PC-3 (cell line): ENCODE measurements around the gene NR5A1. TPM values are rescaled to one million over a fixed set of nuclear protein-coding genes. Genes with fewer than 3 reads are reported as not detected.

ENCODE experiments used
- ATAC-seq: fragments of 200-7000 bp; cut with Tn5 transposase; 2 replicates; pipeline ENCODE4 v1.9.1; 2020; ENCODE audit warnings: mild to moderate bottlenecking, moderate library complexity
- BruUV-seq: library from RNA; stranded (reverse); fragments of 400-500 nt; replicated peaks from 2 replicates; lab custom pipeline; 2021; lab: Mats Ljungman, UMichigan
- CTCF ChIA-PET: fragments of 300-600 bp; sonication (Branson Sonifier 250); formaldehyde crosslinking; loops from one replicate; lab custom pipeline; 2022; ENCODE audit warnings: antibody characterized with exemption; lab: Charles Lee
- POLR2A ChIA-PET: fragments of 300-600 bp; sonication (Branson Sonifier 250); formaldehyde crosslinking; loops from one replicate; lab custom pipeline; 2022; ENCODE audit warnings: antibody characterized with exemption; ENCODE audit not compliant: unreplicated experiment; lab: Charles Lee
- DNase-seq: peaks from one replicate; pipeline ENCODE4 v3.0.0-alpha.2; 2015
- H2AFZ ChIP-seq: fragments of 300-600 bp; sonication (generic); 2 replicates; pipeline ENCODE4 v1.6.0; 2016; ENCODE audit warnings: antibody characterized with exemption, low read length
- H3F3A ChIP-seq: fragments of 300-600 bp; sonication (generic); one replicate; pipeline ENCODE4 v1.6.0; 2017; ENCODE audit warnings: antibody characterized with exemption, low read length, control low read depth, mild to moderate bottlenecking; ENCODE audit not compliant: unreplicated experiment
- H3K27ac ChIP-seq: fragments of 300-600 bp; sonication (generic); 2 replicates; pipeline ENCODE4 v1.5.1; 2016; ENCODE audit warnings: mild to moderate bottlenecking, low read length
- H3K27me3 ChIP-seq: fragments of 300-600 bp; sonication (generic); 2 replicates; pipeline ENCODE4 v1.6.1; 2016; ENCODE audit warnings: low read length, mixed read lengths
- H3K36me3 ChIP-seq: fragments of 300-600 bp; sonication (generic); 2 replicates; pipeline ENCODE4 v1.6.1; 2016; ENCODE audit warnings: low read depth, mixed run types, low read length, mixed read lengths
- H3K4me1 ChIP-seq: fragments of 300-600 bp; sonication (generic); 2 replicates; pipeline ENCODE4 v1.5.1; 2016; ENCODE audit warnings: low read length; ENCODE audit not compliant: insufficient read depth
- H3K4me2 ChIP-seq: fragments of 300-600 bp; sonication (generic); 2 replicates; pipeline ENCODE4 v1.6.0; 2016; ENCODE audit warnings: low read length
- H3K4me3 ChIP-seq: fragments of 300-600 bp; sonication (generic); 2 replicates; pipeline ENCODE4 v1.5.1; 2016; ENCODE audit warnings: mild to moderate bottlenecking, low read length, mixed read lengths
- H3K79me2 ChIP-seq: fragments of 300-600 bp; sonication (generic); 2 replicates; pipeline ENCODE4 v1.6.1; 2017; ENCODE audit warnings: low read length, mixed read lengths
- H3K9ac ChIP-seq: fragments of 300-600 bp; sonication (generic); 2 replicates; pipeline ENCODE4 v1.6.0; 2016; ENCODE audit warnings: mild to moderate bottlenecking, low read length
- H3K9me2 ChIP-seq: fragments of 300-600 bp; sonication (generic); replicated peaks from 2 replicates; pipeline ENCODE4 v1.6.1; 2016; ENCODE audit warnings: mixed run types, low read length, mixed read lengths
- H3K9me3 ChIP-seq: fragments of 300-600 bp; sonication (generic); 2 replicates; pipeline ENCODE4 v1.6.1; 2016; ENCODE audit warnings: low read length, mixed read lengths
- H4K20me1 ChIP-seq: fragments of 300-600 bp; sonication (generic); 2 replicates; pipeline ENCODE4 v1.6.1; 2016; ENCODE audit warnings: low read length, mixed read lengths
- EZH2 ChIP-seq: fragments of 300-600 bp; sonication (generic); IDR thresholded peaks from one replicate; pipeline ENCODE4 v1.6.1; 2017; ENCODE audit warnings: antibody characterized with exemption, mild to moderate bottlenecking, low read length; ENCODE audit not compliant: unreplicated experiment
- EZH2phosphoT487 ChIP-seq: fragments of 300-600 bp; sonication (generic); IDR thresholded peaks from 2 replicates; pipeline ENCODE4 v1.6.1; 2018; ENCODE audit warnings: mild to moderate bottlenecking, antibody characterized with exemption, low read length, borderline replicate concordance
- intact Hi-C: fragments of 100-400 bp; cut with micrococcal nuclease; formaldehyde crosslinking; loops from 2 replicates; pipeline ENCODE4 v1.9.0; 2023
- total RNA-seq: library from RNA; depleted of rRNA; stranded (reverse); fragments of >200 nt; gene quantifications from 2 replicates; pipeline ENCODE4 v1.2.3, GENCODE V29; 2014
- TF ChIP-seq, protein P1 (sequence below): fragments of 300-600 bp; sonication (generic); conservative IDR thresholded peaks from 2 replicates; pipeline ENCODE4 v1.5.1; 2017; ENCODE audit warnings: antibody characterized with exemption, low read depth, mild to moderate bottlenecking, low read length

The NR5A1 gene
- total RNA-seq, 1 experiment from 2014 or later, result not detected

DNA sequence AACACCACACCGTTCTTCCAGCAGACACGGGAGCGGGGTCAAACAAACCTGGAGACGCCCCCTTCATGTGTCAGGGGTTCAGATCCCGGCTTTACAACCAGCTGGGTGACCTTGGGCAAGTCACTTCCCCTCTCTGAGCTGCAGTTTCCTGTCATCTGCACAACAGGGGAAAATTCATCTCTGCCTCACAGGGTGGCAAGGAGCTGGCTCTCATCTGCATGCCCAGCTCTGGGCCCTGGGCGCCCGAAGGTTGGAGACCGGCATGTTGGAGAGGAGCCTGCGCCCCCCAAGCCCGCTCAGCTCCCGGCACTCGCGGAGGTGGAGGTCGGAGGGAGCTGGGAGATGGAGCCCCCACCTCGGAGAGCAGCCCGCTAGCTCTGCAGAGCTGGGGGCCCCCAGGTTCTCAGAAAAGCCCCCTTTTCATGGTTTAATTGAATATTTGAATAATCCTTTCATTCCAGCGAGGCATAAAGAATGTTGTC, 20.4 kb downstream of the NR5A1 start:
- Histone ChIP-seq H3K9ac (no peak overlapping the region), H3K36me3 (no peaks in the 10 kb centered on the region), H3K4me1 (no peaks in the 10 kb centered on the region), H3F3A (no peaks in the 10 kb centered on the region), H3K4me3 (no peak overlapping the region), H2AFZ (no peak overlapping the region), H3K27ac (no peak overlapping the region), H3K9me2 (no peaks in the 10 kb centered on the region), H4K20me1 (no peaks in the 10 kb centered on the region), H3K27me3 (no peaks in the 10 kb centered on the region), H3K79me2 (no peaks in the 10 kb centered on the region), H3K4me2 (no peak overlapping the region), H3K9me3 (no peaks in the 10 kb centered on the region)
- CTCF ChIA-PET, result no interaction called here
- TF ChIP-seq EZH2, result no peak
- TF ChIP-seq, protein P1, sequence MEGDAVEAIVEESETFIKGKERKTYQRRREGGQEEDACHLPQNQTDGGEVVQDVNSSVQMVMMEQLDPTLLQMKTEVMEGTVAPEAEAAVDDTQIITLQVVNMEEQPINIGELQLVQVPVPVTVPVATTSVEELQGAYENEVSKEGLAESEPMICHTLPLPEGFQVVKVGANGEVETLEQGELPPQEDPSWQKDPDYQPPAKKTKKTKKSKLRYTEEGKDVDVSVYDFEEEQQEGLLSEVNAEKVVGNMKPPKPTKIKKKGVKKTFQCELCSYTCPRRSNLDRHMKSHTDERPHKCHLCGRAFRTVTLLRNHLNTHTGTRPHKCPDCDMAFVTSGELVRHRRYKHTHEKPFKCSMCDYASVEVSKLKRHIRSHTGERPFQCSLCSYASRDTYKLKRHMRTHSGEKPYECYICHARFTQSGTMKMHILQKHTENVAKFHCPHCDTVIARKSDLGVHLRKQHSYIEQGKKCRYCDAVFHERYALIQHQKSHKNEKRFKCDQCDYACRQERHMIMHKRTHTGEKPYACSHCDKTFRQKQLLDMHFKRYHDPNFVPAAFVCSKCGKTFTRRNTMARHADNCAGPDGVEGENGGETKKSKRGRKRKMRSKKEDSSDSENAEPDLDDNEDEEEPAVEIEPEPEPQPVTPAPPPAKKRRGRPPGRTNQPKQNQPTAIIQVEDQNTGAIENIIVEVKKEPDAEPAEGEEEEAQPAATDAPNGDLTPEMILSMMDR, result no peak
- no peak for TF ChIP-seq EZH2phosphoT487
- DNase-seq, result no peak
- ATAC-seq, result no peak
- POLR2A ChIA-PET, result no interaction called here
- intact Hi-C loops, result no loop called here
- BruUV-seq, result no TSS peak

DNA sequence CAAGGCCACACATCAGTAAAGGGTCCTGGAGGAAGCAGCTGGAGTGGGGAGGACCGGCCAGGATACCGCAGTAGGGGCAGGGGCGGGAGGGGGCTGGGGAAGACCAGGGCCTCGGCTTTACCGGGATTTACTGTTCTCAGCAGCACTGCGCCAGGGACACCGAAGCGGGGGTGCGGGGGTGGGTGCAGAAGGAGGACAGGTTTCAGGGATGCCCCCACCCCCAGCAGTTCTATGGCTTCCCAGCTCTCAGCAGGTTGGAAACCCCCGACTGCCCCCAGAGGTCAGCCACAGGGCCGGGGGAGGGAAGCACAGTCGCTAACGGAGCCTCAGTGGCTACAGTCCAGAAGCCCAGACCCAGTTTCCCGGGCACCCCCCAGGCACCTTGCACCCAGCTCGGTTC, 21.3 kb downstream of the NR5A1 start:
- Histone ChIP-seq H3K27ac (no peak overlapping the region), H3K9me3 (no peaks in the 10 kb centered on the region), H2AFZ (no peak overlapping the region), H3K4me3 (no peak overlapping the region), H3K4me1 (no peaks in the 10 kb centered on the region), H3K4me2 (no peak overlapping the region), H3K27me3 (no peaks in the 10 kb centered on the region), H3K79me2 (no peaks in the 10 kb centered on the region), H3K9ac (no peak overlapping the region), H3K9me2 (no peaks in the 10 kb centered on the region), H4K20me1 (no peaks in the 10 kb centered on the region), H3K36me3 (no peaks in the 10 kb centered on the region), H3F3A (no peaks in the 10 kb centered on the region)
- BruUV-seq, result no TSS peak
- ChIA-PET CTCF (no interaction called here), POLR2A (no interaction called here)
- intact Hi-C loops, result no loop called here
- ATAC-seq (no peak), DNase-seq (no peak)
- TF ChIP-seq EZH2 (no peak), EZH2phosphoT487 (no peak)
- TF ChIP-seq, protein P1, result no peak

DNA sequence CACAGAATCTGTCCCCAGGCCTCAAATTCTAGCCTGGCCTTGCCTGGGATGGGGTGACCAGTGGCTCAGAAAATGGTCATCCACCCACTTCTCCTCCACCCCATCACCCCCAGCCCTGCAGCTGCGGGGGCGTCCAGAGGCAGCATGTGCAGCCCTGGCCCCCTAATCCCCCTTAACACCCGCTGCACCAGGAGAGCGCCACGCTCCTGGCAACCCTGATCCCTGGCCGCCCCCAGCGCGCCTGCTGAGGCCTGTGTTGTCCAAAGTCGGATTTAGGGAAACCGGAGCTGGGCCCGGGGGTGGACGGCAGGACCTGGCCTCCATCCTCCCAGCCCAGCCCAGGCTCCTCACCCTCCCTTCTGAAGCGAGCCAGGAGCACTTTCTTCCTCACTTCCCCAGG, 22.0 kb downstream of the NR5A1 start:
- ATAC-seq (no peak), DNase-seq (no peak)
- intact Hi-C loops, result no loop called here
- no peaks in the 10 kb centered on the region for H3K9me2 ChIP-seq
- H2AFZ ChIP-seq, result no peak overlapping the region
- no peak overlapping the region for H3K4me3 ChIP-seq
- no peak for TF ChIP-seq EZH2
- TF ChIP-seq, protein P1, result no peak
- no peak for TF ChIP-seq EZH2phosphoT487
- ChIA-PET POLR2A (no interaction called here), CTCF (no interaction called here)
- no peaks in the 10 kb centered on the region for H3K4me1 ChIP-seq
- H3K79me2 ChIP-seq, result no peaks in the 10 kb centered on the region
- H3K36me3 ChIP-seq, result no peaks in the 10 kb centered on the region
- no peak overlapping the region for H3K27ac ChIP-seq
- BruUV-seq, result no TSS peak
- H3K9ac ChIP-seq, result no peak overlapping the region
- H3K27me3 ChIP-seq, result no peaks in the 10 kb centered on the region
- no peaks in the 10 kb centered on the region for H4K20me1 ChIP-seq
- no peaks in the 10 kb centered on the region for H3K9me3 ChIP-seq
- no peak overlapping the region for H3K4me2 ChIP-seq
- H3F3A ChIP-seq, result no peaks in the 10 kb centered on the region
